SIG-M5 treated with dmso at 0.1 percent for 504 hours (cell line): ENCODE measurements around the gene LRRC47.
A peak's percentile ranks its signal among the peaks of the same experiment; 100 is the strongest.

ENCODE experiments used
- DNase-seq: peaks from one replicate; lab custom pipeline; 2025; ENCODE audit not compliant: unreplicated experiment; lab: John Stamatoyannopoulos, UW

Gene LRRC47

DNA sequence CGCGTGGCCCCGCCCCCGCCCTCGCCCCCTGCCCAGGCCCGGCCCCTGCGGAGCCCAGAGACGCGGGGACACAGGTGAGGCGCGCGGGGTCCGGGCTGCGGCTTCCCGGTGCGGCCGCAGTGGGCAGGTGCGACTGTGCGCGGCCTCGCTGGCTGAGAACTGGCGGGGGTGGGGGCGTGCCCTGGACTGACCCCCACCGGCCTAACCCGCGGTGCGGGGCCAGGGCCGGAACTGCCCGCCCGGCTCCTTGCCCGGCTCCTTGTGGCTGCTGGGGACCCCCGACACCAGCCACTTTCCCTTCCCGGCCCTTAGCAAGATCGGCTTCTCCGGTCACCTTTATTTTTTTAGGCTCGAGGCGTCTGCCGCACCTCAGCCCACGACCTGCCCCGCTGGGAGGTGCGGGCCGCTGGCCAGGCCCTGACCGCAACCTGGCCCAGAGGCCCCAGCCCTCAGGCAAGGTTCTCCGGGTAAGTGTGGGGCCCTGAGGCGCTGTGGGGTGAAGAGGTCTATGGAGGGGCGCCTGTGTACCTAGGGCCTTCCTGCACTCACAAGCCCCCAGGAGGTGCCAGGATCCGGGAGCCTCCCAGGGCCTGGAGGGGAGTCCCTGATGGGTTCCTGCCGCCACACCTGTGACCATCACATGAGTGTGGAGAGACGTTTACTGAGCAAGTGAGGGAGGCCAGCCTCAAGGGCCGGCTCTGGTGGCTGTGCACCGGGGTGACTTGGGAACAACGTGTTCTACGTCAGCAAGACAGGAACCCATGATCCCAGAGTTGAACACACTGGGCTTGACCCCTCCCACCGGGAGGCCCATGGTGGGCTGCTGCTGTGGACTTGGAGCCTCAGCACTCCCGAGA, 23.4 kb downstream of the LRRC47 start, which contains the start of gene SMIM1:
Gene SMIM1, plus strand, starts transcription at position 35 of the 857 bp plus-strand sequence. CDS start 2,625 bp downstream, outside the sequence.
- DNase-seq = no peak

DNA sequence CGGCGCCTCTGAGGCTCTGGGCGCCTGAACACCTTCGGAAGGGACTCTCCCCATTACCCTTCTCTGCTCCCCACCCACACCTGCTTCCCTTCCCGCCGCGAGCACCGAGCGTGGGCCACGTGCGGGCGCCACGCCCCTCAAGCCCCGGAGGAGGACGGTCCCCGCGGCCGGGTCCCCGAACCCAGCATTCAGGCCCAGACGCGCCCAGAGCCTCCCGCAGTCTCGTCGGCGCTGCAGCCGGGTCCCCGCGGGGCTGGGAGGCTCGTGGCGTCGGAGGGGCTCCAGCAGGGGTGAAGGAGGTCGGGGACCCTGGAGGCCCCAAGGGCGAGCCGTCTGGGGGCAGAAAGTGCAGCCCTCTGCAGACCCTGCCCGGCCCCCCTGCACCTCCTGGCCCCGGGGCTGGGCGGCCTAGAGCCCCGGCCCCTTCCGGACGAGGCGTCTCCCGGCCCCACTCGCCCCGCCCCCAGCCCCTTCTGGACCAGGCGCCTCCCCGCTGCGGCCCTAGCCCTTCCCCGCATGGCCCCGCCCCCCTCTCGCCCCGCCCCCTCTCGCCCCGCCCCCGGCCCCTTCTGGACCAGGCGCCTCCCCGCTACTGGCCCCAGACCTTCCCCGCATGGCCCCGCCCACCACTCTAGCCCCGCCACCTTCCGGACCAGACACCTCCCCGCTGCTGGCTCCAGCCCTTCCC, 24.1 kb downstream of the LRRC47 start:
- DNase-seq = peak; percentile 78

DNA sequence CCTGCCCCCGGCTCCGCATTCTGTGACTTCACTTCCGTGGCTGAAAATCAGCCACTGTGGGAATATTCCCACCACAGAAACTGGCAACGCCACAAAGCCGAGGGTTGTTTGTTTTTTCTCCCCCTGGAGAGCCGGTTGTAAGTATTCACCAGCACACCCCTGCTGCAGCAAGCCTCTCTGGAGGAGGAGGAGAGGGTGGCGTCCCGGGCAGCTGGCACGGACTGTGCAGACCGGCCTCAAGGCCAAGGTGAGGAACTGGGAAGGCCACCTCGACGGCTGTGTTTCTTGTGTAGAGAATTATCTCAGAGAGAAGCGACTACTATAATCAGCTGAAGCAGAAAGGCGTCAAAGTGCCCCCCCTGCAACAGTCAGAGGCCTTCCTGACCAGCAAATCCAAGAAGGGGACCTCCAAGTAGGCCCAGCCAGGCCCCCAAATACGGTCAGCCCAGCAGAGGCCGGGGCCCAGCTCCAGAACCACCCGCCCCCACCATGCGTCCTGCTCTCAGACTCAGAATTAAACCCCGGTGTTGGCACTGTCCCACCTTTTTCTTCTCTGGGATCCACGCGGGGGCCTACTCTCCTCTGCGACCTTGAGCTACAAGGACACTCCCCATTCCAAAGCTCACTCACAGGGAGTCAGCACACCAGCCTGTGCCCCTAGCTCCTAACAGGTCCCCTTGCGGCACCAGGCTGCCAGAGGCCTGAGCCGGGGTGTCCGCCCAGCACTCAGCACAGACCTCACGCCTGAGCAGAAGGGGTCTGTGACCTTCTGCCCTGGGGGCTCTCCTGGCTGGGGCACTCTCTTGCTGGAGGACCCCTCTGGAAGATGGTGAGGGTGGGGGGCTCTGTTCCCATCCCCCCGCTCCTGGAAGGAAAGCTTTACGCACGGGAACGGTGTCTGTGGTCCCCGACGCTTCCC, 24.9 kb downstream of the LRRC47 start:
- DNase-seq = no peak

DNA sequence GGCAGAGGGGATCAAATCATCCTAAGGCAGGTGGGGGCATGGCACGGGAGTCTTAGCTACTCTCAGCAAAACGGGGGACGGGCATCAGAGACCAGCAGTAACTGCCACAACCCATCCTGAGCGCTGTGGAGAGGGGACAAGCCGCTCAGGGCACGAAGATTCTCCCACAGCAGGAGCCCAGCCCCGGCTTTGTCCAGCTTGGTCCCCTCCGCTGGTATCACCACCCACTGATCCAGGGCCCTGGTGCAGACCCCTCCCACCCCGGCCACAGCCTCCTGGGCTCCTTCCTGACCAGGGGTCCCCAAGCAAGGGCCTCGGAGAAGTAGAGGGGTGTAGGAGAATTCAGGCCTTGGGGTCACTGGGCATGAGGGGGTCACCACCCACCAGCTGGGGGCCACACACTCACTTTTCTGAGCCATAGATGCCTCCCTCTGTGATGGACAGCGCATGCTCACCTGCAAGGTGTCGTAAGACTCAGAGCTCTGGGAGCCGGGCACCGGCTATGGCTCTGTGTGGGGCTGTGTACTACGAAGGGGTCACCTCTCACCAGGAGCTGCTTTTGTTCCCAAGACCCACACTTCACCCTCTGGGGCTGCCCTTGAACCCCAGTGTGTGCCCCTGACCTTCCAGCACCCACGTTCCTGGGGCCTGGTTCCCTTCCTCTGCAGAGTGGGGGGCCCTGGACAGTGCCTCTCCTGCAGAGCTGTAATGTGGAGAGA, 26.1 kb downstream of the LRRC47 start:
- DNase-seq = no peak

DNA sequence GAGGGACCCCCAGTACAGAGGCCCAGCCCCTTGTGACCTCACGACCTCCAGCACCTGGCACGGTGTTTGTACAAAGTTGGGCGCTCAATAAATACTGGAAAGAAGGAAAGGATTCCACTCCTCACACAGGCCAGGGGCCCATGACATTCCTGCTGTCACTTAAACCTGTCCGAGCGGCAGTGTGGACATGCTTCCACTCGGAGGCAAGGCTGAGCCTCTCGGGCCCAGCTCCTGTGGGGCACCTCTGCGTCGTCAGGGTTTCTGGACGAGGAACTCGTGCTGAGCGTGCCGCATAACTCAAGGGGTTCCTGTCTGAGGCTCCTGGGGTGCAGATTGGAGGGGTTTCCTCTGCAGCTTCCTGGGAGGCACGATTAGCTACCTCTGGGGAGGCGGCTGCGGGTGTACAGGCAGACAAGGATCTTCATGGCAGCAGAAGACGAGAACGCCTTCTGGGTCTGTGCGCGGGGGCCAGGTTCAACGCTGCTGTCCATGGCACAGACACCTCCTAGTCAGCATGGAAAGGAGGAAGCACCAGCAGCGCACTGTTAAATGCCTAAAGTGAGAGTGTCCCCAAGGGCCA, 27.4 kb downstream of the LRRC47 start:
- DNase-seq = no peak

DNA sequence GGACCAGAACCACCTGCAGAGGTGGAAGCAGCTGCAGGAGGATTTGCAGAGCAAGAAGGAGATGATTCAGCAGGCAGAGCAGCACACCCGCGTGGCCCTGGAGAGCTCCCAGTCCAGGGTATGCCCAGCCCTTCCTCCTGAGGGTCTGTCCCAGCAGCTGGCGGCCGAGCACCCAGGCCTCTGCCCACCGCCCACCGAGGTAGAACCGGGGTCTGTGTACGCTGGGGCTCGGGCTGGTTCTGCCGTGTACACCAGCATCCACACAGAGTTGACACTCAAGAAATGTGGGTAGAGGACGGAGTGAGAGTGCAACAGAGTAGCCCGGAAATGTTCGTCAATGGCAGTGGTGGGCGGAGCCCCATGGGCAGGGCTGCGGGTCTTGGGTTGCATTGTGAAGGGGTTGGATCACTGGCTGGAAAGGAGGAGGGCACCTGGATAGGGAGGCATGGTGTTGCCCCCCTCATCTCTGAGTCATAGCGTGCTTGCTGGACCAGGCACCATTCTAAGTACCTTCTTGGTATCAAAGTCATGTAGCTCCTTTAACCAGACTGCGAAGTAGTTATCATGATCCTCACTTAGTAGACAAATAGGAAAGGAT, 28.9 kb downstream of the LRRC47 start:
- DNase-seq = no peak

DNA sequence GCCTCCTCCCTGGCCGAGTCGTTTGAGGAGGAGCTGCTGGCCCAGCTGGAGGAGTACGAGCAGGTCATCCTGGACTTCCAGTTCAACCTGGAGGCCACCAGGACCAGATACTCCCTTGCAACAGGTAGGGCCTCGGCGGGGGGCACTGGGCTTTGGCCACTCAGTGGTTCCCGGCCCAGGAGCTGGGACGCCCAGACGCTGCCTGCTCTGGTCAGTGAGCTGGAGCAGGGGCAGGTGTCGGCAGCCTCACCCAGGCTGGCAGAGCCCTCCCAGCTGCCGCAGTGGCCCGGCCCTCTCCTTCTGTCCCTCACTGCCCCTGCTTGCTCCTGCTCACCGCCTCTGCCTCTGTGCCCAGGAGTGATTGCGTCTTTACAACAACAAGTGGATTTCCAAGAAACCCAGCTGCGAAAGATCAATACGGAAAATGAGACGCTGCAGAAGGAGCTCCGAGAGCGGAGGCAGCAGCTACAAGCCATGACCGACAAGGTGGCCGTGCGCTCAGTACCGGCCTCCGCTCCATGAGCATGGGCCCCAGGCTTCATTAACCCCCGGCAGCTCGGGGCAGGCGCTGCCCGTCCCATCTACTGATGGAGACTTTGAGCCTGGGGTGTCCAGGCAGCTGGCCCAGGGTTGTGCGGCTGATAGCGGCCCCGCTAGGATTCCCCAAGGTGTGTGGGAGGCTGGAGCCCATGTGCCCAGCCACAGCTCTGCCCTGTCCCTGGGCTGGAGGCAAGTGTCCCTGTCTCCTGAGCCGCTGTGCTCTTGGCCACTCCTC, 32.8 kb downstream of the LRRC47 start:
- DNase-seq = no peak

DNA sequence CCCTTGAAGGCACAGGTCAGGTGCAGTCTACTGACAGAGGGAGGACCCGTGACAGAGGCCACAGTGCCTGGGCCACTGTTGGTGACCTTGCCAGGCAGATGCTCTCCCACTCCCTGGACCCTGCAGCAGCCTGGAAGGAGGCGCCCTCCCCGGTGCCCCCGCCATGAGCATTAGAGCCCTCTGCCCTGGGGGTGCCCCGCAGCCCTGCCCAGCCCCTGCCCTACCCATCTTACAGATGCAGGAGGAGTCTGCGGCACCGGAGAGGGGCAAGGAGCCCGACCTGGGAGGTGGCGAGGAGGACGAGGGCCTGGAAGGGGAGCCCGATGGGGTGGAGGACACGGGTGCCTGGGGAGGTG, 33.4 kb downstream of the LRRC47 start:
- no peak for DNase-seq

DNA sequence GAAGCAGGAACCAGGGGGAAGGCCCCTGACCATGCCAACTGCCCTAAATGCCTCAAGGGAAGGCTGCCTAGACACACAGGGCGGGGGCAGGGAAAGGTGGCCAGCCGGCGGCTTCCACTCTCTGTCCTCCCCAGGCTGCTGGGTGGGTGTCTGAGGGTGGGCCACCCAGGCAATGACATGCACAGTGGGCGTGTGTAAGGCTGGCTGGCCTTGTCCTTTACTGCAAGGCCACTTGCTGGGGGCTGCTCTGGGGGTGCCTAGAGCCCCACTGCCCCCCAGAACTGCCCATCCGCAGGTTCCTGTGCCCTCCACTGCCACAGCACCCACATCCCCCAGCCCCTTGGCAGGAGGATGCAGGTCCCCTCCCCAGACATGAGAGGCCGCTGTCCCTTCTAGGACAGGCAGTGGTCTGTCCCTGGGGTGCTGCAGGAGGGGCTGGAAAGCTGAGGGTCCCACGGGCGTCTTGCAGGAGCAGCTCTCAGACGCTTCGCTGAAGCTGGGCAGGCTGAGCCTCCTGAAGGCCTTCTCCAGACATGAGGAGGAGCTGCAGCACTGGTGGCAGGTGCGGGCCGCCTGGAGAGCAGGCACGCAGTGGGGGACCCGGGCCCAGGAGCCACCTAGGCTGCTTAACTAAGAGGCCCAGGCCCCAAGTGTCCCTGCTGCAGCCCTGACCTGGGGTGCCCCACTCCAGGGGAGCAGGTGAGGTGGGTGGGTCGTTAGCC, 34.0 kb downstream of the LRRC47 start:
- no peak for DNase-seq

DNA sequence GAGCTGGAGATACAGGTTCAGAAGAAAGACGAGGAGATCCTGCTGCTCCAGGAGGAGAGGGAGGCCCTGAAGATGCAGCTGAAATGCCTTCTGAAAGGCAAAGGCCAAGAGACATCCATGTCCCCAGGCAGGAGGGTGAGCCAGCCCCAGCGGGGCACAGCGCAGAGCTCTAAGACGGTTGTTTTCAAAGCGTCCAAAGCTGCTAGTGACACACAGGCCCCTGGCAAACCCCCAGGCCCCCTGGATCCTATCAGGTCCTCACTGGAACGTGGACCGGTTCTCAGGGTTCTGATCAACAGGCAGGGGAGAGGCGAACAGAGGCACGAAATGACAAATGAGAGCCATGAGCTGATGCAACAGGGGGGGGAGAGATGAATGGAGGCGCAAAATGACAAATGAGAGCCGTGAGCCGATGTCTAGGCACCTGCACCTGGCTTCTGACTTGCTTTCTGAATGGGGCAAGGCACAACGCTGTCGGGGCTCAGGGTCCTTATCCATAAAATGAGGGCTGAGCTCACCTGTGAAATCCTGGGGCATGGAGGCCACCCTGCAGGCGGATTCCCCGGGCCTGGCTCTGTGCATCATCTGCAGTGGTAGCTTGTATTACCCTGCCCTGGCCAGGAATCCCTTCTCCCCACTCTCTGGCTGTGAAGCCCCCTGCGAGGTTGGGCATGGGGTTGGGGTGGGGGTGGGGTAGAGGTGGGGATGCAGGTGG, 34.8 kb downstream of the LRRC47 start:
- DNase-seq = no peak

DNA sequence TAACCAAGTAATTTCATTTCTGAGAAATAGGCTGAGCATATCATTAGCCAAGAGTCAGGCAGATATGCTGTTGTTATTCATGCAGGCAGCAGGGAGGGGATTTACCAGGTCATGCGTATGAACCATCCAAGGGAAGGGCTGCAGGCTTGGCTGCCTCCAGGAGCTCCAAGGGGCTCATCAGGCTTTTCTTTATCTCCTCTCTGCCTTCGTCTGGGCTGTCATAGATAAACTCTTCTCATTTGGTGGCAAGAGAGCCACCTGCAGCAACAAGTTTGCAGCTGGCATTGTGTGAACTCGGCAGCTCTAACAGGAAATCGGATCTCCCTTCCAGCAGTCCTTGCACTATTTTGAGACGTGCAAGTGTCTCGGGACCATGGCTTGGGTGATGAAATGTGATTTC, 36.5 kb downstream of the LRRC47 start:
- DNase-seq = no peak

DNA sequence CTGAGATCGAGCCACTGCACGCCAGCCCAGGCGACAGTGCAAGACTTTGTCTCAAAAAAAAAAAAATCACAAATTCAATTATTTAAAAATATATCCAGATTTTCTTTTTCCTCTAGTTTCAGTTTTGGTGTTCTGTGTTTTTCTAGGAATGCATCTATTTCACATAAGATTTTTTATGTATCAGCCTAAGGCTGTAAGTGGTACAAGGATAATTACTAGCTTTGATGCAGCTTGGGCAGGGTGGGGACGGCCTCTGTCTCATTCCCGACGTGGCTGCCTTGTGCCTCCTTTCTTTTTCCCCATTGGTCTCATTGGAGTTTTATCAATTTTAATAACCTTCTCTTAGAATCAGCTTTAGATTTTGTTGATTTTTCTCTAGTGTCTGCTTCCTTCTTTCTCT, 37.1 kb downstream of the LRRC47 start:
- DNase-seq = no peak

DNA sequence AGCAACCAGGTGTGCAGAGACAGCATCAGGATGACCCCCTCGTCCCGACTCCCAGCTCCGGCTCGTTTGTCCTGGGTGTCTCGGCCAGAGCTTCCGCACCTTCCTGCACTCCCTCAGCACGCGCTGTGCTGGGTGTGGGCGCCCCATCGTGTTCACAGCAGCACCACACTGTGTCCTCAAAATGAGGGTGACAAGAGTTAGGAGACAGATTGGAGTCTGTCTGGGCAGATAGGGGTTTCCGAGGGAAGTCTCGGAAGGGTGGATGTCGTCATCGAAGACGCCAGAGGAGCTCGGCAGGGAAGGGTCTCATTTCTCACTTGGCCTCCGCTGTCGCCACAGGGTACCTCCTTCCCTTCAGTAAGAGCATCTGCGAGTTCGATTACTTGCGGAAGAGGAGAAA, 39.9 kb downstream of the LRRC47 start:
- DNase-seq = no peak

DNA sequence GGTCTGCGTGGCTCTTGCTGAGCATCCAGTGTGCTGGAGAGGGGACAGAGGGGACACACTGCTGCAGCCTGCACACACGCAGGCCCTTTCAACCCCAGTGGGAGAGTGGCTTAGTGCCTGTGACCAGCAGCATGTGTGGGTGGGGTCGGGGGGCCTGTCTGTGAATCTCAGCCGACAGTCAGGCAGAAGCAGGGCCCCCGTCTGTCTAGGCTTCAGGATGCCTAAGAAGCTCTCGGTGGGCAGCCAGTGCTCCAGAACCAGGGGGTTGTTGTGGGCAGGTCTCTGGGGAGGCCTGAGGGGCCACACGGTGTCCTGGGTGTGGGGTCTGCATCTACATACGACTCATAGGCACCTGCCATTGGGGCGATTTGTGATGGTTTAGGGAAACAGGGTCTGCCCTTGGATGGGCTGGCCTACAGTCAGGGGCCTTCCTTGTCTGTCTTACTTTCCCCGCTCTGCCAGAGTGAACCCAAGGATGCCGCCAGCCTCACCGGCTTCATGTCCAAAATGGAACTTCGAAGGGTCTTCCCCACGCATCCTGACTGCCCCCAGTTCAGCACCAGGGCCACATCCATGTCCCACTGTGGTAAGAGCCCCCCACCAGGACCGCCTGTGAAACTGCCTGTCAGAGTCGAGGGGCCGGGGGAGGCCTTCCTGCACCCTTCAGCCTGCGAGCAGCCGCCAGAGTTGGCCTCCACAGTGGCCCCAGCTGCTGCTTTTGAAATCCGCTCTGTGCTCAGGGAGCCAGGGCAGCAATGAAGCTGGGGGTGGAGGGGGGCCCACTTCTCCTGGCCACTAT, 42.4 kb downstream of the LRRC47 start:
- no peak for DNase-seq

DNA sequence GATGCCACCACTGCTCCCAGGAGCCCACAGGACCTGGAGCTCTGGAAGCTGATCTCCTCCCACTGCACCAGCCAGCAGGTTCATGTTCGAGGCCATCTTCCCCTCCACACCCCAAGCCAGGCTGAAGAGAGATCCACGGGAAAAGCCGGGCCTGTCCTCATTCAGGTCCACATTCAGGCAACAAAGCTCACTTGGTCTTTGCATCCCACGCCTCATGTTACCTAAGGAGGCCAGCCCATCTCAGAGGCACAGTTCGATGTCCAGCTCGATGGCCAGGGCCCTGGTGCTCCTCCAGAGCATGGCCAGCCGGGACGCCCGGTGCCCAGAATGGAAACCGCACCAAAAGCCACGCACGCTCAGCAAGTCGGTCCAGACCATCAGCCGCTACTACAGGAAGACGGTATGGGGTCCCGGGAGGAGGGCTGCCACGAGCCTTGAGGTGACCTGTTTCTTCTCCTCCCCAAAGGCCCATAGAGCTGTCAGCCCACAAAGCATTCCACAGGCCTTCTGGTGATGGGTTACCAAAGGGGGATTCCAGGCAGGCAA, 43.8 kb downstream of the LRRC47 start, which contains the start of gene CCDC27:
Gene CCDC27, plus strand, starts transcription at position 51 of the 546 bp plus-strand sequence. Its CDS starts 32 bp downstream, at position 83.
- DNase-seq = no peak

DNA sequence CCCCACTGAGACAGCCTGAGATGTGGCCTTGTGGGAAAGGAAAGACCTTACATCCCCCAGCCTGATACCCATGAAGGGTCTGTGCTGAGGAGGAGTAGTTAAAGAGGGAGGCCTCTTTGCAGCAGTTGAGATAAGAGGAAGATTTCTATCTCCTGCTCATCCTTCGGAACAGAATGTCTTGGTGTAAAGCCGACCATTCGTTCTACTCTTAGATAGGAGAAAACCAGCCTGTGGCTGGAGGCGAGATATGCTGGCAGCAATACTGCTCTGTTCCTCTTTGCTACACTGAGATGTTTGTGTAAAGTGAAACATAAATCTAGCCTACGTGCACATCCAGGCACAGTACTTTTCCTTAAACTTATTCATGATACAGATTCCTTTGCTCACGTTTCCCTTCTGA, 45.6 kb downstream of the LRRC47 start:
- DNase-seq = no peak

DNA sequence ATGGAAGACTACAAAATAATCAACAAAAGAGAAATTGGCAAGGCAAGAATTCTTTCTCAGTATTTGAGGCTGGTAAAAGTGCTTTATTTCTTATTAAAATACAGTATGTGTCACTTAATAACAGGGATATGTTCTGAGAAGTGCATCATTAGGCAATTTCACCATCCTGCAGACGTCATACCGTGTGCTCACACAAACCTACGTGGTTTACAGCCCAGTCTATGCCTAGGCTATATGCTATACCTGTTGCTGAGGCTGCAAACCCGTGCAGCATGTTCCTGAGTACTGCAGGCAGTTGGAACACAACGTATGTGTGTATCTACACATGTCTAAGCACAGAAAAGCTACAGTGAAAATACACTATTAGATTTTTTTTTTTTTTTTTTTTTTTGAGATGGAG, 46.8 kb downstream of the LRRC47 start:
- DNase-seq = no peak
